ENCODE data around the gene SH3RF2. TPM values are rescaled to one million over a fixed set of nuclear protein-coding genes. Genes with fewer than 3 reads are reported as not detected.
"Not testable (repeated sequence)": the region's sequence is repeated elsewhere in the genome, so short reads cannot be mapped to it uniquely, and the experiment has no call there.

Gene SH3RF2
- total and polyA plus RNA-seq, 4 donors: 1.0 to 10.5 (median 4.9) TPM

DNA sequence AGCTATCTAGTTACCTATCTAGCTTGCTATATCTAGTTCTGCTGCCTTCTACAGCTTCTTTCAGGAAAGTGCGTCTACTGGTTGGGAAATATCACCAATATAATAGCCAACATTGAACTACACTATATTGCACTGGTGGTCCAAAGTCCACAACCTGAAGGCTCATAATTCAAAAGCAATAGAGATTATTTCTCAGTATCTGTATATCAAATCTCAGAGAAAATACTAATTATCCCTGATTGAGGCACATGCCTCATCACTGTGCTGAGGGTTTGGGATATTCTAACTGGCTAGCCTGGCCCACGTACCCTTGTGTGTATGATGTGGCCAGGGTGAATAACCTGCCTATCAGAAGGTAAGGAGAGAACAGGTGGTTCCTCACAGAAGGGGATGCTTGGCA, 53.8 kb downstream of the SH3RF2 start:
- Histone ChIP-seq H3K9ac (ENCODE audit: low read depth in 1 of 2, low read length in 2 of 2) (no peak overlapping the region), H3K27me3 (ENCODE audit: control insufficient read depth in 4 of 4, insufficient read depth in 4 of 4, low read length in 3 of 4) (no peaks in the 10 kb centered on the region), H3K27ac (ENCODE audit: low read depth in 1 of 2, low read length in 2 of 2) (no peak overlapping the region), H3K4me3 (ENCODE audit: low read depth in 1 of 3, low read length in 3 of 3) (no peak overlapping the region), H3K36me3 (ENCODE audit: control insufficient read depth in 4 of 4, insufficient read depth in 3 of 4, low read depth in 1 of 4, low read length in 3 of 4) (no peaks in the 10 kb centered on the region), H3K9me3 (ENCODE audit: control insufficient read depth in 4 of 4, low read length in 3 of 4) (no peaks in the 10 kb centered on the region), H3K4me1 (ENCODE audit: control insufficient read depth in 4 of 4, insufficient read depth in 4 of 4, low read length in 3 of 4) (peaks cover 0 to 8% (median 0%) of the 10 kb centered on the region in 4 donors)
- 73% methylated on average over 2 of the region's 2 CpGs for WGBS
- TF ChIP-seq, protein P1, sequence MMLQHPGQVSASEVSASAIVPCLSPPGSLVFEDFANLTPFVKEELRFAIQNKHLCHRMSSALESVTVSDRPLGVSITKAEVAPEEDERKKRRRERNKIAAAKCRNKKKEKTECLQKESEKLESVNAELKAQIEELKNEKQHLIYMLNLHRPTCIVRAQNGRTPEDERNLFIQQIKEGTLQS (IDR thresholded peaks at IDR 0.05): no peak
- TF ChIP-seq NR2F2 (IDR thresholded peaks at IDR 0.05) (no peak), HNF4A (conservative IDR thresholded peaks at IDR 0.05) (peak; percentile 62 to 85), YY1 (IDR thresholded peaks at IDR 0.05) (no peak), GABPA (IDR thresholded peaks at IDR 0.05 in 1 of 2, conservative IDR thresholded peaks at IDR 0.05 in 1 of 2) (no peak), TAF1 (conservative IDR thresholded peaks at IDR 0.05) (no peak), RAD21 (IDR thresholded peaks at IDR 0.05) (peak in 1 of 2 donors; percentile 19)
- TF ChIP-seq, protein P2, sequence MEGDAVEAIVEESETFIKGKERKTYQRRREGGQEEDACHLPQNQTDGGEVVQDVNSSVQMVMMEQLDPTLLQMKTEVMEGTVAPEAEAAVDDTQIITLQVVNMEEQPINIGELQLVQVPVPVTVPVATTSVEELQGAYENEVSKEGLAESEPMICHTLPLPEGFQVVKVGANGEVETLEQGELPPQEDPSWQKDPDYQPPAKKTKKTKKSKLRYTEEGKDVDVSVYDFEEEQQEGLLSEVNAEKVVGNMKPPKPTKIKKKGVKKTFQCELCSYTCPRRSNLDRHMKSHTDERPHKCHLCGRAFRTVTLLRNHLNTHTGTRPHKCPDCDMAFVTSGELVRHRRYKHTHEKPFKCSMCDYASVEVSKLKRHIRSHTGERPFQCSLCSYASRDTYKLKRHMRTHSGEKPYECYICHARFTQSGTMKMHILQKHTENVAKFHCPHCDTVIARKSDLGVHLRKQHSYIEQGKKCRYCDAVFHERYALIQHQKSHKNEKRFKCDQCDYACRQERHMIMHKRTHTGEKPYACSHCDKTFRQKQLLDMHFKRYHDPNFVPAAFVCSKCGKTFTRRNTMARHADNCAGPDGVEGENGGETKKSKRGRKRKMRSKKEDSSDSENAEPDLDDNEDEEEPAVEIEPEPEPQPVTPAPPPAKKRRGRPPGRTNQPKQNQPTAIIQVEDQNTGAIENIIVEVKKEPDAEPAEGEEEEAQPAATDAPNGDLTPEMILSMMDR (IDR thresholded peaks at IDR 0.05; ENCODE audit: low read depth, low read length, missing input control): no peak
- DNase-seq (ENCODE audit: low spot score): no peak

DNA sequence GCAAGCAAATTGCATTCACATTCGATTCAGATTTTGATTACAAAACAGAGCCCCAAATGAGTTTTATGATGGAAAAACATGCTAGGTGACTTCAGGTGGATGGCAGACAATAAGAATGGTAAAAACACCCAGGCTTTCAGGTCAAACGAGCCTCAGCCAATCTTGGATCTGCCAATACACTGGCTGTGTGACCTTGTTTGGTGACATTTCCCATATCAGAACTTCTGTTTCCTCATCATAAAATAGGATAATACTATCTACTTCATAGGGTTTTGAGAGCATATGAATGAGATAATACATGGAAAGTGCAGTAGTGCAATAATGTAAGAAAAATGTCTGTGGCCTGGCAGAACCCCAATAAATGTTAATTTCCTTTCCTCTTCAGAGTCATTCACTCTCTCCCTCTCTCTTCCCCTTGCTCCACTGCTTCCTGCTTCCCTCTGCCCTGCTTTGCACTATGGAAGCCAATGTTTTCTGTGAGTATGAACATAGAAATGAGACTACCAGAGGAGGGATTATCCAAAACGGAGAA, 54.7 kb downstream of the SH3RF2 start:
- Histone ChIP-seq H3K9ac (ENCODE audit: low read depth in 1 of 2, low read length in 2 of 2) (no peak overlapping the region), H3K36me3 (ENCODE audit: control insufficient read depth in 4 of 4, insufficient read depth in 3 of 4, low read depth in 1 of 4, low read length in 3 of 4) (no peaks in the 10 kb centered on the region), H3K9me3 (ENCODE audit: control insufficient read depth in 4 of 4, low read length in 3 of 4) (no peaks in the 10 kb centered on the region), H3K4me3 (ENCODE audit: low read depth in 1 of 3, low read length in 3 of 3) (no peak overlapping the region), H3K27me3 (ENCODE audit: control insufficient read depth in 4 of 4, insufficient read depth in 4 of 4, low read length in 3 of 4) (no peaks in the 10 kb centered on the region), H3K27ac (ENCODE audit: low read depth in 1 of 2, low read length in 2 of 2) (no peak overlapping the region), H3K4me1 (ENCODE audit: control insufficient read depth in 4 of 4, insufficient read depth in 4 of 4, low read length in 3 of 4) (peaks cover 0 to 8% (median 0%) of the 10 kb centered on the region in 4 donors)
- DNase-seq (ENCODE audit: low spot score): no peak
- 76% methylated on average over 3 of the region's 3 CpGs for WGBS
- TF ChIP-seq, protein P3, sequence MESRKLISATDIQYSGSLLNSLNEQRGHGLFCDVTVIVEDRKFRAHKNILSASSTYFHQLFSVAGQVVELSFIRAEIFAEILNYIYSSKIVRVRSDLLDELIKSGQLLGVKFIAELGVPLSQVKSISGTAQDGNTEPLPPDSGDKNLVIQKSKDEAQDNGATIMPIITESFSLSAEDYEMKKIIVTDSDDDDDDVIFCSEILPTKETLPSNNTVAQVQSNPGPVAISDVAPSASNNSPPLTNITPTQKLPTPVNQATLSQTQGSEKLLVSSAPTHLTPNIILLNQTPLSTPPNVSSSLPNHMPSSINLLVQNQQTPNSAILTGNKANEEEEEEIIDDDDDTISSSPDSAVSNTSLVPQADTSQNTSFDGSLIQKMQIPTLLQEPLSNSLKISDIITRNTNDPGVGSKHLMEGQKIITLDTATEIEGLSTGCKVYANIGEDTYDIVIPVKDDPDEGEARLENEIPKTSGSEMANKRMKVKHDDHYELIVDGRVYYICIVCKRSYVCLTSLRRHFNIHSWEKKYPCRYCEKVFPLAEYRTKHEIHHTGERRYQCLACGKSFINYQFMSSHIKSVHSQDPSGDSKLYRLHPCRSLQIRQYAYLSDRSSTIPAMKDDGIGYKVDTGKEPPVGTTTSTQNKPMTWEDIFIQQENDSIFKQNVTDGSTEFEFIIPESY (IDR thresholded peaks at IDR 0.05): no peak
- TF ChIP-seq FOXA1 (IDR thresholded peaks at IDR 0.05): no peak
- TF ChIP-seq, protein P2 (IDR thresholded peaks at IDR 0.05; ENCODE audit: low read depth, low read length, missing input control): no peak
- TF ChIP-seq, protein P4, sequence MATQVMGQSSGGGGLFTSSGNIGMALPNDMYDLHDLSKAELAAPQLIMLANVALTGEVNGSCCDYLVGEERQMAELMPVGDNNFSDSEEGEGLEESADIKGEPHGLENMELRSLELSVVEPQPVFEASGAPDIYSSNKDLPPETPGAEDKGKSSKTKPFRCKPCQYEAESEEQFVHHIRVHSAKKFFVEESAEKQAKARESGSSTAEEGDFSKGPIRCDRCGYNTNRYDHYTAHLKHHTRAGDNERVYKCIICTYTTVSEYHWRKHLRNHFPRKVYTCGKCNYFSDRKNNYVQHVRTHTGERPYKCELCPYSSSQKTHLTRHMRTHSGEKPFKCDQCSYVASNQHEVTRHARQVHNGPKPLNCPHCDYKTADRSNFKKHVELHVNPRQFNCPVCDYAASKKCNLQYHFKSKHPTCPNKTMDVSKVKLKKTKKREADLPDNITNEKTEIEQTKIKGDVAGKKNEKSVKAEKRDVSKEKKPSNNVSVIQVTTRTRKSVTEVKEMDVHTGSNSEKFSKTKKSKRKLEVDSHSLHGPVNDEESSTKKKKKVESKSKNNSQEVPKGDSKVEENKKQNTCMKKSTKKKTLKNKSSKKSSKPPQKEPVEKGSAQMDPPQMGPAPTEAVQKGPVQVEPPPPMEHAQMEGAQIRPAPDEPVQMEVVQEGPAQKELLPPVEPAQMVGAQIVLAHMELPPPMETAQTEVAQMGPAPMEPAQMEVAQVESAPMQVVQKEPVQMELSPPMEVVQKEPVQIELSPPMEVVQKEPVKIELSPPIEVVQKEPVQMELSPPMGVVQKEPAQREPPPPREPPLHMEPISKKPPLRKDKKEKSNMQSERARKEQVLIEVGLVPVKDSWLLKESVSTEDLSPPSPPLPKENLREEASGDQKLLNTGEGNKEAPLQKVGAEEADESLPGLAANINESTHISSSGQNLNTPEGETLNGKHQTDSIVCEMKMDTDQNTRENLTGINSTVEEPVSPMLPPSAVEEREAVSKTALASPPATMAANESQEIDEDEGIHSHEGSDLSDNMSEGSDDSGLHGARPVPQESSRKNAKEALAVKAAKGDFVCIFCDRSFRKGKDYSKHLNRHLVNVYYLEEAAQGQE (IDR thresholded peaks at IDR 0.05): no peak
- TF ChIP-seq RXRA (IDR thresholded peaks at IDR 0.05): no peak
- no peak for TF ChIP-seq JUND (IDR thresholded peaks at IDR 0.05)
- no peak for TF ChIP-seq TAF1 (conservative IDR thresholded peaks at IDR 0.05)
- TF ChIP-seq RAD21 (IDR thresholded peaks at IDR 0.05): no peak
- no peak for TF ChIP-seq EGR1 (IDR thresholded peaks at IDR 0.05; ENCODE audit: low read depth in 2 of 2)
- TF ChIP-seq HNF4G (IDR thresholded peaks at IDR 0.05): no peak
- TF ChIP-seq, protein P5, sequence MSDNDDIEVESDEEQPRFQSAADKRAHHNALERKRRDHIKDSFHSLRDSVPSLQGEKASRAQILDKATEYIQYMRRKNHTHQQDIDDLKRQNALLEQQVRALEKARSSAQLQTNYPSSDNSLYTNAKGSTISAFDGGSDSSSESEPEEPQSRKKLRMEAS (IDR thresholded peaks at IDR 0.05): no peak
- no peak for TF ChIP-seq NR2F2 (IDR thresholded peaks at IDR 0.05)
- TF ChIP-seq FOXA2 (IDR thresholded peaks at IDR 0.05): no peak
- TF ChIP-seq SP1 (IDR thresholded peaks at IDR 0.05): no peak
- no peak for TF ChIP-seq GABPA (IDR thresholded peaks at IDR 0.05 in 1 of 2, conservative IDR thresholded peaks at IDR 0.05 in 1 of 2)
- no peak for TF ChIP-seq HNF4A (conservative IDR thresholded peaks at IDR 0.05)
- no peak for TF ChIP-seq YY1 (IDR thresholded peaks at IDR 0.05)

DNA sequence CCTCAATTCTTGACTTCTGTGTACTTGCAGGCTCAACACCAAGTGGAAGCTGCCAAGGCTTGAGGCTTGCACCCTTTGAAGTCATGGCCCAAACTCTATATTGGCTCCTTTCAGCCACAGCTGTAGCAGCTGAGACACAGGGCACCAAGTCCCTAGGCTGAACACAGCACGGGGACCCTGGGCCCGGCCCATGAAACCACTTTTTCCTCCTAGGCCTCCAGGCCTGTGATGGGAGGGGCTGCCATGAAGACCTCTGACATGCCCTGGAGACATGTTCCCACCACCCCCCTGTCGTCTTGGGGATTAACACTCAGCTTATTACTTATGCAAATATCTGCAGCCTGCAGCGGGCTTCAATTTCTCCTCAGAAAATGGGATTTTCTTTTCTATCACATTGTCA, 57.2 kb downstream of the SH3RF2 start:
- not testable (repeated sequence) for H3K27ac ChIP-seq (ENCODE audit: low read depth in 1 of 2, low read length in 2 of 2); DNase-seq (ENCODE audit: low spot score); H3K9ac ChIP-seq (ENCODE audit: low read depth in 1 of 2, low read length in 2 of 2); H3K4me3 ChIP-seq (ENCODE audit: low read depth in 1 of 3, low read length in 3 of 3); H3K4me1 ChIP-seq (ENCODE audit: control insufficient read depth in 4 of 4, insufficient read depth in 4 of 4, low read length in 3 of 4); H3K9me3 ChIP-seq (ENCODE audit: control insufficient read depth in 4 of 4, low read length in 3 of 4); H3K36me3 ChIP-seq (ENCODE audit: control insufficient read depth in 4 of 4, insufficient read depth in 3 of 4, low read depth in 1 of 4, low read length in 3 of 4); H3K27me3 ChIP-seq (ENCODE audit: control insufficient read depth in 4 of 4, insufficient read depth in 4 of 4, low read length in 3 of 4)
- WGBS: 96% methylated on average over 4 of the region's 4 CpGs

Data from liver (tissue), 9 donors.